NOMO-1 treated with DMSO at 0.1 percent for 48 hours (cell line): ENCODE results near the gene PRAMEF18.
"Not testable (repeated sequence)": the region's sequence is repeated elsewhere in the genome, so short reads cannot be mapped to it uniquely, and the experiment has no call there.

Source experiments
- DNase-seq: peaks from one replicate; lab custom pipeline; 2025; ENCODE audit not compliant: unreplicated experiment; lab: John Stamatoyannopoulos, UW

PRAMEF18 gene

GRCh38 chr1:13208712-13209111 is 17.2 kb downstream of the PRAMEF18 start:
- DNase-seq = not testable (repeated sequence)

GRCh38 chr1:13201309-13201708 is 24.6 kb downstream of the PRAMEF18 start, which contains the start of gene PRAMEF13:
Gene PRAMEF13, minus strand, starts transcription at chr1:13201409. Its CDS starts 1,820 bp downstream, at chr1:13199589.
- DNase-seq = not testable (repeated sequence)
